Measurements from ENCODE around the gene OCA2. TPM values are rescaled to one million over a fixed set of nuclear protein-coding genes. Genes with fewer than 3 reads are reported as not detected.
"Not testable (repeated sequence)": the region's sequence is repeated elsewhere in the genome, so short reads cannot be mapped to it uniquely, and the experiment has no call there.

OCA2 gene
- total and polyA plus RNA-seq, 12 donors = 0.13 to 0.44 (median 0.23) TPM; not detected in 7

DNA sequence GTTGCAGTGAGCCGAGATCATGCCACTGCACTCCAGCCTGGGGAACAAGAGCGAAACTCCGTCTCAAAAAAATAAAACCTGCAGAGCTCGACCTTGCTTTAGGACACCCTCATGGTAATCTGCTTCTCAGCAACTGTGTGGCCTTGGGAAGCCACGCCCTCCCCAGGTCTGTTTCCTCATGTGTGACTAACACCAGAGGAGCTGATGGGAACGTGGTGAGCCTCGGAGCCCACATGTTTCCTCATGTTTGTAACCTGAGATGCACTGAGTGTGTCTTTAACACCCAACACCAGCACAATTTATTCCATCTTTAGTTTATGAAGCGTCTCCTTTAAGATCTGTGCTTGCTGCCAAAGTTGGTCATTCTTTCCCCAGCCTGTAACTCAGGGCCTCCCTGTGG lies 142.8 kb downstream of the OCA2 start:
- no peaks in the 10 kb centered on the region for H3K36me3 ChIP-seq (replicated peaks in 1 of 2)
- TF ChIP-seq, protein P1, sequence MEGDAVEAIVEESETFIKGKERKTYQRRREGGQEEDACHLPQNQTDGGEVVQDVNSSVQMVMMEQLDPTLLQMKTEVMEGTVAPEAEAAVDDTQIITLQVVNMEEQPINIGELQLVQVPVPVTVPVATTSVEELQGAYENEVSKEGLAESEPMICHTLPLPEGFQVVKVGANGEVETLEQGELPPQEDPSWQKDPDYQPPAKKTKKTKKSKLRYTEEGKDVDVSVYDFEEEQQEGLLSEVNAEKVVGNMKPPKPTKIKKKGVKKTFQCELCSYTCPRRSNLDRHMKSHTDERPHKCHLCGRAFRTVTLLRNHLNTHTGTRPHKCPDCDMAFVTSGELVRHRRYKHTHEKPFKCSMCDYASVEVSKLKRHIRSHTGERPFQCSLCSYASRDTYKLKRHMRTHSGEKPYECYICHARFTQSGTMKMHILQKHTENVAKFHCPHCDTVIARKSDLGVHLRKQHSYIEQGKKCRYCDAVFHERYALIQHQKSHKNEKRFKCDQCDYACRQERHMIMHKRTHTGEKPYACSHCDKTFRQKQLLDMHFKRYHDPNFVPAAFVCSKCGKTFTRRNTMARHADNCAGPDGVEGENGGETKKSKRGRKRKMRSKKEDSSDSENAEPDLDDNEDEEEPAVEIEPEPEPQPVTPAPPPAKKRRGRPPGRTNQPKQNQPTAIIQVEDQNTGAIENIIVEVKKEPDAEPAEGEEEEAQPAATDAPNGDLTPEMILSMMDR (IDR thresholded peaks at IDR 0.05) = no peak
- H3K4me3 ChIP-seq = no peak overlapping the region
- intact Hi-C loops (cut with DNase I) = no loop called here
- 33 to 49% (median 41%) methylated on average over 5 to 8 of the region's 8 CpGs for WGBS, 4 donors
- DNase-seq = peak in 2 of 7 donors; percentile 20 to 21
- no peaks in the 10 kb centered on the region for H3K27me3 ChIP-seq
- no peaks in the 10 kb centered on the region for H3K4me1 ChIP-seq (replicated peaks in 1 of 2)
- H3K9me3 ChIP-seq (replicated peaks in 1 of 3) = no peaks in the 10 kb centered on the region
- no peak overlapping the region for H3K27ac ChIP-seq

DNA sequence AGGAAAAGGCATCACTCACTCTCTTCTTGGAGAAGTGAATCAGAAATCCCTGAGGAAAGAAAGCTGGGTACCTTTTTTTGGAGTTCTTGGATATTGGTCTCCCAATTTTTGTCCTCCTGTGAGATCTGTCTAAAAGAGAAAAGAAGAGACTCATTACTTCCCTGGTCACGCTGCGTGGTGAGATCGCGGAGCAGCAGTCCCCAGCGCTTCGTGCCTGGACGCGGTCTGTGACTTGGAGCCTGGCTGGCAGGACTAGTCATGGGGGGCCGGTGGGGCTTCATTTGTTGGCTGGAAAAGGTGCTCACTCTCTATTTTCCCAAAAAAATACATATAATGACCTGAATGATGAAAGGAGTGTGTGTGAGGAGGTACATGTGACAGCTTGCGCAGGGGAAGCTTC lies 144.0 kb downstream of the OCA2 start:
- no peaks in the 10 kb centered on the region for H3K9me3 ChIP-seq (replicated peaks in 1 of 3)
- no peak overlapping the region for H3K4me3 ChIP-seq
- 92 to 99% (median 96%) methylated on average over 10 of the region's 10 CpGs for WGBS, 4 donors
- no peaks in the 10 kb centered on the region for H3K27me3 ChIP-seq
- no peak for TF ChIP-seq POLR2A (IDR thresholded peaks at IDR 0.05)
- TF ChIP-seq, protein P1 (IDR thresholded peaks at IDR 0.05) = no peak
- no peak overlapping the region for H3K27ac ChIP-seq
- intact Hi-C loops (cut with DNase I) = no loop called here
- H3K36me3 ChIP-seq (replicated peaks in 1 of 2) = no peaks in the 10 kb centered on the region
- DNase-seq = no peak
- no peaks in the 10 kb centered on the region for H3K4me1 ChIP-seq (replicated peaks in 1 of 2)

DNA sequence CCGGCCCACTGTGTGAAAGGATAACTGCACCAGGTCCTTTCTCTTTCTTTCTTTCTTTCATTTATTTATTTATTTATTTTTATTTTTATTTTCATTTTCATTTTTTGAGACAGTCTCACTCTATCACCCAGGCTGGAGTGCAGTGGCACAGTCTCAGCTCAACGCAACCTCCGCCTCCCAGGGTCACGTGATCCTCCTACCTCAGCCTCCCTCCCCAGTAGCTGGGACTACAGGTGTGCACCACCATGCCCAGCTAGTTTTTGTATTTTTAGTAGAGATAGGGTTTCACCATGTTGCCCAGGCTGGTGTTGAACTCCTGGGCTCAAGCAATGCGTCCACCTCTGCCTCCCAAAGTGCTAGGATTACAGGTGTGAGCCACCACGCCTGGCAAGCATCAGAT lies 146.5 kb downstream of the OCA2 start:
- H3K9me3 ChIP-seq (replicated peaks in 1 of 3); H3K27ac ChIP-seq; intact Hi-C loops (cut with DNase I); H3K4me3 ChIP-seq; H3K27me3 ChIP-seq; H3K36me3 ChIP-seq (replicated peaks in 1 of 2); H3K4me1 ChIP-seq (replicated peaks in 1 of 2); DNase-seq: not testable (repeated sequence)
- WGBS, 4 donors = 85 to 94% (median 92%) methylated on average over 6 of the region's 6 CpGs

DNA sequence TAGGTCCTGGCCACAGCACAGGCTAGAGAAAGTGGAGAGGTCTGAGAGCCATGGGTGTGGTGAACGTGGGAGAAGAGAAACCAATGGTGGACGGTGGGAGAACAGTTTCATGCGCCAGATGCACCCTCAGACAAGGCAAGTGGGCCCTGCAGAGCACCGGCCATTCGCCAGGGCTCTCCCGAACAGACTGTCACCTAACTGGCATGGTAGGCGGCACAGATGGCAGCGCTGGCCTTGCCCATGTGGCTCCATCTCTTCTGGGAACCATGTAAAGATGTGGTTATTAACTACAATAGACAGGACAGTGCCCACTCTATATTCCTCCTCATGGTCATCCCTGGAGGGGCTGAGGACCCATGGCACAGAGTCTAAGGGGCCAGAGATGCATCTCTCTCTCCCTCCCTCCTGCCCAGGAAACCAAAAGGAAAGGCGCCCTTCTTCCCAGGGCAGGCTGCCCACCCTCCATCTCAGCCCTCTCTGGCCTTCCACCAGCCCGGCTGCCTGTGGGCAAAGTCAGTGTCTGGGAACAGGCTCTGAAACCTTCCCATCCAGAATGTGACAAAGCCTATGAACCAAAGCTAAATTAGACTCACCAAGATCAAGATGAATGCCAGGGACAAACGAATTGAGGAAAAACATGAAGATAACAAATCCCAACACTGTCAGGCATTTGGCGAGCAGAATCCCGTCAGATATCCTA lies 147.8 kb downstream of the OCA2 start:
- 78 to 86% (median 82%) methylated on average over 8 to 13 of the region's 13 CpGs for WGBS, 4 donors
- TF ChIP-seq, protein P1 (IDR thresholded peaks at IDR 0.05) = no peak
- TF ChIP-seq POLR2A (IDR thresholded peaks at IDR 0.05) = no peak
- no peak overlapping the region for H3K4me3 ChIP-seq
- no peaks in the 10 kb centered on the region for H3K36me3 ChIP-seq (replicated peaks in 1 of 2)
- H3K27ac ChIP-seq = no peak overlapping the region
- no peaks in the 10 kb centered on the region for H3K4me1 ChIP-seq (replicated peaks in 1 of 2)
- intact Hi-C loops (cut with DNase I) = no loop called here
- H3K9me3 ChIP-seq (replicated peaks in 1 of 3) = no peaks in the 10 kb centered on the region
- no peaks in the 10 kb centered on the region for H3K27me3 ChIP-seq
- DNase-seq = no peak

DNA sequence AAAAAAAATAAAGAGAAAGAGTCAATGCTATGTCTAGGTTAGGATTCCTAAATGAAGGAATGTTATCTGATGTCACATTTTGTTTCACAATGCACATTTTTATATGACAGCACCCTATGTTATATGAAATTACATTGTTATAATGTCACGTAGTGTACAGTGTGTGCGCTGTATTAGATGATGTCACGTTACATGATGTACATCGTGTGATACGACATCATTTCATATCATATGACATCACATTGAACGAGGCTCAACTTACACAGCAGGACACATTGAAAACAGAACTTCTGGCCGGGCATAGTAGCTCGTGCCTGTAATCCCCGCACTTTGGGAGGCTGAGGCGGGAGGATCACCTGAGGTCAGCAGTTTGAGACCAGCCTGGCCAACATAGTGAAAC lies 150.0 kb downstream of the OCA2 start:
- Histone ChIP-seq H3K27ac (no peak overlapping the region), H3K9me3 (replicated peaks in 1 of 3) (no peaks in the 10 kb centered on the region), H3K27me3 (no peaks in the 10 kb centered on the region), H3K36me3 (replicated peaks in 1 of 2) (no peaks in the 10 kb centered on the region), H3K4me3 (no peak overlapping the region), H3K4me1 (replicated peaks in 1 of 2) (no peaks in the 10 kb centered on the region)
- WGBS, 4 donors = 78 to 90% (median 85%) methylated on average over 10 of the region's 10 CpGs
- no peak for DNase-seq
- intact Hi-C loops (cut with DNase I) = no loop called here
- TF ChIP-seq, protein P1 (IDR thresholded peaks at IDR 0.05) = no peak
- TF ChIP-seq POLR2A (IDR thresholded peaks at IDR 0.05) = no peak
